Right atrium auricular region (tissue), 2 donors: ENCODE data around the gene CRYBA4. TPM values are rescaled to one million over a fixed set of nuclear protein-coding genes. Genes with fewer than 3 reads are reported as not detected.

Experiments
- DNase-seq: peaks from one replicate; pipeline ENCODE4 v3.0.0-alpha.2; 2019; ENCODE audit warnings: low spot score
- H3K27ac ChIP-seq, 2 donors: fragments of 200-600 bp; sonication (generic); 1 replicate in 1 of 2; 2 replicates in 1 of 2; pipeline ENCODE4 v1.5.1; 2016 to 2019
- H3K27me3 ChIP-seq, 2 donors: fragments of 200-600 bp; sonication (generic); one replicate each; pipeline versions ENCODE4 v1.5.1 to v1.6.0; 2017 to 2019
- H3K36me3 ChIP-seq: fragments of 200-600 bp; sonication (generic); one replicate; pipeline ENCODE4 v1.5.1; 2016
- H3K4me1 ChIP-seq, 2 donors: fragments of 200-600 bp; sonication (generic); one replicate each; pipeline versions ENCODE4 v1.5.1 to v1.6.0; 2017 to 2019
- H3K4me3 ChIP-seq, 2 donors: fragments of 200-600 bp; sonication (generic); 1 replicate in 1 of 2; 2 replicates in 1 of 2; pipeline ENCODE4 v1.5.1; 2017 to 2019; ENCODE audit warnings: mild to moderate bottlenecking in 1 of 2, moderate library complexity in 1 of 2
- H3K9me3 ChIP-seq, 2 donors: fragments of 200-600 bp; sonication (generic); one replicate each; pipeline ENCODE4 v1.5.1; 2019
- CTCF ChIP-seq, 2 donors: fragments of 200-600 bp; sonication (generic); IDR thresholded peaks; one replicate each; pipeline ENCODE4 v1.5.1; 2019; ENCODE audit warnings: antibody characterized with exemption in 2 of 2
- total RNA-seq, 2 donors: library from RNA; depleted of rRNA; stranded (reverse); fragments of >200 nt; gene quantifications; one replicate each; pipeline ENCODE4 v1.1.0, GENCODE V29; 2016

Gene CRYBA4
- total RNA-seq, 2 donors from 2014 or later, result not detected

- no peaks in the 10 kb centered on the region for H3K27me3 ChIP-seq
- no peak overlapping the region for H3K4me3 ChIP-seq
- H3K36me3 ChIP-seq, result no peaks in the 10 kb centered on the region
- peaks cover 0 to 8% of the 10 kb centered on the region in 2 donors for H3K4me1 ChIP-seq
- no peak for TF ChIP-seq CTCF (IDR thresholded peaks at IDR 0.05)
- H3K9me3 ChIP-seq, result no peaks in the 10 kb centered on the region
- no peak overlapping the region for H3K27ac ChIP-seq
- no peak for DNase-seq
Measured at GRCh38 chr22:26615149-26615548, 6.6 kb upstream of the CRYBA4 start.

DNA sequence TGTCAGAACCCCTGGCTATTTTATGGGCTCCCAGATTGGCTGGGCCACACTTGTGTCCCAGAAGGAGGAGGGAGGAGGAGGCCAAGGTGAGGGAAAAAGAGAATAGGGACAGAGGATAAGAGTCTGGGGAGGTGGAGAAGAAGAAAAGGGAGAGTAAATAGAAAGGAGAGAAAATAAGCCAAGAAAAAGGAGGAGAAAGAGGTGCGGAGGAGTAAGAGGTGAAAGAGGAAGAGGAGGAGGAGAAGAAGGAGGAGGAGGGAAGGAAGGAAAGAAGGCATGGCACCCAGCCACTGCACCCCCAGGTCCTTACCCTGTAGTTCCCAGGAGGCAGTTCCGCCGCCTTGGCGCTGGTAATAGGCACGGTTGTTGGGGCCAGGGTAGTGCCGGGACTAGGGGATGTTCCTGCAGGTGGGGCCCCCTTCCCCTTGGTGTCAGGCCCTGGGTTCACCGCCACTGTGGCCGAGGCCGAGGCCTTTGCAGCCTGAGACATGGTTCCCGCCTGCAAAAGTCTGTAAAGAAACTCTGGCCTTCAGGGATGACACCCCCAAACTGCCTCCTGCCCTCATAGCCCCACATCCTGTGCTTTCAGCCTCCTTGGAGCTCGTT is 5.8 kb upstream of the CRYBA4 start:
- no peaks in the 10 kb centered on the region for H3K27me3 ChIP-seq
- no peak for TF ChIP-seq CTCF (IDR thresholded peaks at IDR 0.05)
- DNase-seq, result no peak
- H3K27ac ChIP-seq, result no peak overlapping the region
- H3K4me3 ChIP-seq, result no peak overlapping the region
- H3K9me3 ChIP-seq, result no peaks in the 10 kb centered on the region
- peaks cover 0 to 8% of the 10 kb centered on the region in 2 donors for H3K4me1 ChIP-seq
- no peaks in the 10 kb centered on the region for H3K36me3 ChIP-seq

- Histone ChIP-seq H3K27me3 (no peaks in the 10 kb centered on the region), H3K27ac (no peak overlapping the region), H3K9me3 (no peaks in the 10 kb centered on the region), H3K4me3 (no peak overlapping the region), H3K36me3 (no peaks in the 10 kb centered on the region), H3K4me1 (peaks cover 0 to 8% of the 10 kb centered on the region in 2 donors)
- no peak for TF ChIP-seq CTCF (IDR thresholded peaks at IDR 0.05)
- DNase-seq, result no peak
Measured at GRCh38 chr22:26616650-26617049, 5.1 kb upstream of the CRYBA4 start.

DNA sequence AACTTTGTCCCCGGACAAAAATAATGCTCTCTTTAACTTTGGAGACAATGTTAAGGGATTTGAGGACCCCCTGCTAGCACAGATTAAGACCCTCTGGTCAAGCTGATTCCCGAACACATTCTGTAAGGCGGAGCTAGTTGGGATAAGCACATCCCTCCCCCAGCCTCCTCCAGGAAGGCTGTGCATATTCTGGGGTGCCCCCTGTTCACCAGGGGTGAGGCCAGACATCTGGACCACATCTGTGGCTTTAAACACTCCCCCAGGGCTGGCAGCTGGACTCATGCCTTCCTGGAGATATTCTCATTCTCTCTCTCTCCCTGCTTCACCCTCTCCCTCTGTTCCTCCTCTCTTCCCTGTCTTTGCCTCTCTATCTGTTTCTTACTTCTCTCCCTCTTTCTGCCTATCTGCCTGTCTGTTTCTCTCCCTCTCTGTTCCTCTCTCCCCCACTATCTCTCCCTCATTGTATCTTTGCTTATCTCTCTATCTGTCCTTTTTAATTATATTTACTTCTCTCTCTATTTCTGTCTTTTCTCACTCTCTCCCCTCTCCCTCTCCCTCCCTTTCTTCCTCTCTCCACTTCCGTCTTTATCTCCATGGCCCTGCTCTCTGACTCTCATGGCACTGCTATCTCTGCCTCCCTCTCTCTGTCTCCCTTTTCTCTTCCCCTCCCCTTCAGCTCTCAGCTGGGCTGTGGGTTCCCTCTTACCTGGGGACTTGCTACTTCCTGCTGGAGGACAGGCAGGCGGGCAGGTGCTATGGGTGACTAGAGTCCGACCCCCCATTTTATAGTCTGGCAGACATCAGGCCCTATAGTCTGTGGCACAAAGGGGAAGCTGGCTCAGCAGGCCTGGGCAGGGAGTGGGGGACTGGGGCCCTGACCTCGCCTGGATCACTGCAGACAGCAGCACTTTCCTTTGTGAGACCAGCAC is 4.2 kb upstream of the CRYBA4 start, which contains the start of gene CRYBB1:
Gene CRYBB1, minus strand, starts transcription at position 757 of the 929 bp plus-strand sequence. CDS start 1,708 bp downstream, outside the sequence.
- no peak within 1 kb of the TSS for H3K27ac ChIP-seq
- TF ChIP-seq CTCF (IDR thresholded peaks at IDR 0.05), result no peak

DNA sequence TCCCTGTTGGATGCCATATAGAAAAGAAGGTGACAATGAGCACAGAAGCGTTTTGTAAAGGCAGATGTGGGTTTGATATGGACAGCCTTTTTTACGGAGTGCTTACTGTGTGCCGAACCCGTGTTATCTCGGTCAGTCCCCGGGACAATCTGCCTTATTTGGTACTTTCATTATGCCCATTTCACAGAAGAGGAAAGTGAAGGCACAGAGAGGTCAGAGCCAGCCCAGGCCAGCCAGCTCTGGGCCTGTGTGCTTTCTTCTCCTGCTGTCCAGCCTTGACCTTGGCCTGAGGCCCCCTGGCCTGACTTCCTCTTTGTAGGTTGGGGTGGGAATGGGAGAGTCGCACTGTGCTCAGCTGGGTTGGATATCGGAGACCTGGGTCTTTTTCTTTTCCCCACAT is 3.3 kb upstream of the CRYBA4 start:
- Histone ChIP-seq H3K36me3 (no peaks in the 10 kb centered on the region), H3K27me3 (no peaks in the 10 kb centered on the region), H3K4me3 (no peak overlapping the region), H3K4me1 (peaks cover 0 to 8% of the 10 kb centered on the region in 2 donors), H3K27ac (no peak overlapping the region), H3K9me3 (no peaks in the 10 kb centered on the region)
- no peak for DNase-seq
- no peak for TF ChIP-seq CTCF (IDR thresholded peaks at IDR 0.05)

More for the DNA sequence above, 4.2 kb upstream of the CRYBA4 start, which contains the start of gene CRYBB1:
- no peak for DNase-seq
- Histone ChIP-seq H3K4me3 (no peak within 1 kb of the TSS), H3K27me3 (no peaks in the 10 kb centered on the region), H3K9me3 (no peaks in the 10 kb centered on the region), H3K36me3 (no peaks in the 10 kb centered on the region), H3K4me1 (peaks cover 0 to 8% of the 10 kb centered on the region in 2 donors)
